ENCODE data around the gene IFIT2.
"Not testable (repeated sequence)": the region's sequence is repeated elsewhere in the genome, so short reads cannot be mapped to it uniquely, and the experiment has no call there.

IFIT2 gene

GRCh38 chr10:89280508-89280907 is 21.3 kb upstream of the IFIT2 start:
- TF ChIP-seq SUZ12 (IDR thresholded peaks at IDR 0.05; ENCODE audit: extremely low read depth, insufficient read depth, insufficient read length) = no peak
- no peak for TF ChIP-seq YY1 (IDR thresholded peaks at IDR 0.05; ENCODE audit: insufficient read depth, insufficient read length)
- no peak for TF ChIP-seq ZNF274 (IDR thresholded peaks at IDR 0.05; ENCODE audit: low read depth, low read length)
- no peak for DNase-seq (ENCODE audit: low read depth, low spot score)
- Histone ChIP-seq H3K27me3 (ENCODE audit: insufficient read depth, insufficient read length) (no peaks in the 10 kb centered on the region), H3K36me3 (ENCODE audit: insufficient read depth, insufficient read length, low read length) (no peaks in the 10 kb centered on the region), H3K4me1 (ENCODE audit: insufficient read depth, insufficient read length) (peaks cover 3% of the 10 kb centered on the region), H3K9ac (ENCODE audit: insufficient read length, low read depth) (no peak overlapping the region), H3K4me3 (ENCODE audit: insufficient read length, low read depth) (no peak overlapping the region), H3K9me3 (ENCODE audit: insufficient read depth, low read length) (no peaks in the 10 kb centered on the region)

GRCh38 chr10:89281606-89282395 is 20.0 kb upstream of the IFIT2 start:
- no peak for DNase-seq (ENCODE audit: low read depth, low spot score)
- TF ChIP-seq YY1 (IDR thresholded peaks at IDR 0.05; ENCODE audit: insufficient read depth, insufficient read length) = no peak
- no peak for TF ChIP-seq SUZ12 (IDR thresholded peaks at IDR 0.05; ENCODE audit: extremely low read depth, insufficient read depth, insufficient read length)
- no peak for TF ChIP-seq ZNF274 (IDR thresholded peaks at IDR 0.05; ENCODE audit: low read depth, low read length)
- Histone ChIP-seq H3K27me3 (ENCODE audit: insufficient read depth, insufficient read length) (no peaks in the 10 kb centered on the region), H3K9ac (ENCODE audit: insufficient read length, low read depth) (no peak overlapping the region), H3K36me3 (ENCODE audit: insufficient read depth, insufficient read length, low read length) (no peaks in the 10 kb centered on the region), H3K9me3 (ENCODE audit: insufficient read depth, low read length) (no peaks in the 10 kb centered on the region; the same call in 1 of the 2 replicates), H3K4me1 (ENCODE audit: insufficient read depth, insufficient read length) (peaks cover 3% of the 10 kb centered on the region), H3K4me3 (ENCODE audit: insufficient read length, low read depth) (no peak overlapping the region)

DNA sequence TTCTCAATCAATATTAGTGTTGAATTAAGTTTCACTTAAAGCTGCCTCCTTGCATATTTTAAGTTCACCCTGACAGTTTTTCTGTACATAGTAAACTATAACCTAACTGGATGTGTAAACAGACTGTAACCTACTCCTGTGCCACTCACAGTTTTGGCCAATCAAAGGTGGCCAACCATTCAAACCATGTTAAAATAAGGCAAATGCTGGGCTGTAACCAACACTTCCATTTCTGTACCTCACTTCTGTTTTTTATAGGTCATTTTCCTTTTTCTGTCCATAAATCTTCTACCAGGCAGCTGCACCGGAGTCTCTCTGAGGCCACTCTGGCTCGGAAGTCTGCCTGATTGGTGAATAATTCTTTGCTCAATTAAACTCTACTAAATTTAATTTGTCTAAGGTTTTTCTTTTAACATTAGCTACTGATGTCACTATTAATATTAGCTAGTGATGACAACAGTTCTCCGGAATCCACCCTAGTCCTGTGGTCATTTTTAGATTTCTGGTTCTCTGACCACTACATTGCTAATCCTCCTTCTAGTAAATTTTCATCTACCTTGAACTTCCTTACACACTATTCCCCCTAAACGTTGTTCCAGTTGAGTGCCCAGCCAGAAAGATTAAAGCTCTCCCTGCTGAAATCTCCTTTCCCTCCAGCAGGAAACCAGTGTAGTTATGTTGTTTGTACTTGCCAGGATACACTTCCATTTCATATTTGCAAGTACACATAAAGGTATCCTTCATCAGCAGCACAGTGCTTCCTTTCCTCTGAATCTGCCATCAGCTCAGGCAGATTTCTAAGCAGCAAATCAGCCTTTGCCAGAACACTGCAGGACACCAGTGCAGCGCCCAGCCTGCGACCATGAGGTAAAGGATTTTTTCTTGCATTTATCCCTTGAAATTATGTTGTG is 18.6 kb upstream of the IFIT2 start:
- Histone ChIP-seq H3K4me1 (ENCODE audit: insufficient read depth, insufficient read length) (peaks cover 3% of the 10 kb centered on the region), H3K36me3 (ENCODE audit: insufficient read depth, insufficient read length, low read length) (no peaks in the 10 kb centered on the region), H3K9ac (ENCODE audit: insufficient read length, low read depth) (no peak overlapping the region), H3K4me3 (ENCODE audit: insufficient read length, low read depth) (no peak overlapping the region), H3K9me3 (ENCODE audit: insufficient read depth, low read length) (peaks cover 6% of the 10 kb centered on the region; the same call in 1 of the 2 replicates), H3K27me3 (ENCODE audit: insufficient read depth, insufficient read length) (no peaks in the 10 kb centered on the region)
- no peak for DNase-seq (ENCODE audit: low read depth, low spot score)
- TF ChIP-seq ZNF274 (IDR thresholded peaks at IDR 0.05; ENCODE audit: low read depth, low read length) (no peak), YY1 (IDR thresholded peaks at IDR 0.05; ENCODE audit: insufficient read depth, insufficient read length) (no peak), SUZ12 (IDR thresholded peaks at IDR 0.05; ENCODE audit: extremely low read depth, insufficient read depth, insufficient read length) (no peak)

- Histone ChIP-seq H3K27me3 (ENCODE audit: insufficient read depth, insufficient read length) (no peaks in the 10 kb centered on the region), H3K36me3 (ENCODE audit: insufficient read depth, insufficient read length, low read length) (no peaks in the 10 kb centered on the region), H3K9me3 (ENCODE audit: insufficient read depth, low read length) (peaks cover 9% of the 10 kb centered on the region; the same call in 1 of the 2 replicates), H3K9ac (ENCODE audit: insufficient read length, low read depth) (no peak overlapping the region), H3K4me1 (ENCODE audit: insufficient read depth, insufficient read length) (peaks cover 3% of the 10 kb centered on the region), H3K4me3 (ENCODE audit: insufficient read length, low read depth) (no peak overlapping the region)
- TF ChIP-seq YY1 (IDR thresholded peaks at IDR 0.05; ENCODE audit: insufficient read depth, insufficient read length) (no peak), SUZ12 (IDR thresholded peaks at IDR 0.05; ENCODE audit: extremely low read depth, insufficient read depth, insufficient read length) (no peak), ZNF274 (IDR thresholded peaks at IDR 0.05; ENCODE audit: low read depth, low read length) (no peak)
- DNase-seq (ENCODE audit: low read depth, low spot score) = no peak
Observed at GRCh38 chr10:89283936-89284475, 17.8 kb upstream of the IFIT2 start.

- not testable (repeated sequence) for H3K4me3 ChIP-seq (ENCODE audit: insufficient read length, low read depth); H3K36me3 ChIP-seq (ENCODE audit: insufficient read depth, insufficient read length, low read length); H3K27me3 ChIP-seq (ENCODE audit: insufficient read depth, insufficient read length); H3K4me1 ChIP-seq (ENCODE audit: insufficient read depth, insufficient read length); DNase-seq (ENCODE audit: low read depth, low spot score); H3K9me3 ChIP-seq (ENCODE audit: insufficient read depth, low read length); H3K9ac ChIP-seq (ENCODE audit: insufficient read length, low read depth)
Observed at GRCh38 chr10:89284711-89285110, 17.1 kb upstream of the IFIT2 start.

- not testable (repeated sequence) for H3K4me1 ChIP-seq (ENCODE audit: insufficient read depth, insufficient read length); DNase-seq (ENCODE audit: low read depth, low spot score); H3K27me3 ChIP-seq (ENCODE audit: insufficient read depth, insufficient read length); H3K9ac ChIP-seq (ENCODE audit: insufficient read length, low read depth); H3K36me3 ChIP-seq (ENCODE audit: insufficient read depth, insufficient read length, low read length); H3K4me3 ChIP-seq (ENCODE audit: insufficient read length, low read depth); H3K9me3 ChIP-seq (ENCODE audit: insufficient read depth, low read length)
Observed at GRCh38 chr10:89285303-89285702, 16.5 kb upstream of the IFIT2 start.

DNA sequence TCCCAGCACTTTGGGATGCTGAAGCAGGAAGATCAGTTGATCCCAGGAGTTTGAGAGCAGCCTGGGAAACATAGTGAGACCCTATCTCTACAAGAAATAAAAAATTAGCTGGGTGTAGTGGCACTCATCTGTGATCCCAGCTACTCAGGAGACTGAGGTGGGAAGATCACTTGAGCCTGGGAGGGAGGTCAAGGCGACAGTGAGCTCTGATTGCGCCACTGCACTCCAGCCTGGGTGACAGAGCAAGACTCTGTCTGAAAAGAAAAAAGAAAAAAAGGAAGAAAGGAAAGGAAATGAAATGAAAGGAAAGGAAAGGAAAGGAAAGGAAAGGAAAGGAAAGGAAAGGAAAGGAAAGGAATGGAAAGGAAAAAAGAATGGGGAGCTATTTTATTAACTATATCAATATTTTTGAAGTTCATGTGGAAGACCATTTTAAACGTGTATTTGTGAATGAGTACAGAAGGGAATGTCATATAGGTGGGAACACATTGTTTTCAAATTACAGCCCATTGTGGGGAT is 7.1 kb upstream of the IFIT2 start:
- Histone ChIP-seq H3K4me1 (ENCODE audit: insufficient read depth, insufficient read length) (no peaks in the 10 kb centered on the region), H3K36me3 (ENCODE audit: insufficient read depth, insufficient read length, low read length) (no peaks in the 10 kb centered on the region), H3K27me3 (ENCODE audit: insufficient read depth, insufficient read length) (no peaks in the 10 kb centered on the region), H3K9ac (ENCODE audit: insufficient read length, low read depth) (no peak overlapping the region), H3K9me3 (ENCODE audit: insufficient read depth, low read length) (0 out of 2 replicates have a peak, but pooled peaks cover 6% of the 10 kb centered on the region), H3K4me3 (ENCODE audit: insufficient read length, low read depth) (no peak overlapping the region)
- DNase-seq (ENCODE audit: low read depth, low spot score) = no peak
- no peak for TF ChIP-seq SUZ12 (IDR thresholded peaks at IDR 0.05; ENCODE audit: extremely low read depth, insufficient read depth, insufficient read length)
- no peak for TF ChIP-seq YY1 (IDR thresholded peaks at IDR 0.05; ENCODE audit: insufficient read depth, insufficient read length)

All from NT2/D1 (cell line).